Suprapubic skin (tissue), 4 donors: ENCODE measurements around the gene TPD52L1.

Experiments used
- CTCF ChIP-seq, 2 donors: fragments of 200-600 bp in 1 of 2; fragments of 450-650 bp in 1 of 2; sonication (generic) in 1 of 2; IDR thresholded peaks; one replicate each; pipeline ENCODE4 v1.5.1; 2016 to 2019; ENCODE audit warnings: antibody characterized with exemption in 2 of 2, mild to moderate bottlenecking in 1 of 2, moderate library complexity in 1 of 2
- EP300 ChIP-seq: sonication (generic); formaldehyde crosslinking; IDR thresholded peaks from one replicate; pipeline ENCODE4 v1.6.1; 2017; ENCODE audit warnings: antibody characterized with exemption
- POLR2A ChIP-seq, 2 donors: fragments of 450-650 bp; IDR thresholded peaks; one replicate each; pipeline ENCODE4 v1.6.1; 2017; ENCODE audit warnings: antibody characterized with exemption in 2 of 2, mild to moderate bottlenecking in 2 of 2, moderate library complexity in 2 of 2
- POLR2AphosphoS5 ChIP-seq, 3 donors: sonication (generic); formaldehyde crosslinking; IDR thresholded peaks; one replicate each; pipeline ENCODE4 v1.6.1; 2017; ENCODE audit warnings: antibody characterized with exemption in 3 of 3

GRCh38 chr6:125212377-125212776, 58.8 kb downstream of the TPD52L1 start:
- TF ChIP-seq CTCF (IDR thresholded peaks at IDR 0.05) (no peak), POLR2A (IDR thresholded peaks at IDR 0.05) (no peak), EP300 (no peak), POLR2AphosphoS5 (IDR thresholded peaks at IDR 0.05) (no peak)
